Sciatic nerve (tissue), 2 donors: ENCODE data around the gene WIPF3. TPM values are rescaled to one million over a fixed set of nuclear protein-coding genes. Genes with fewer than 3 reads are reported as not detected.

Experiments used
- ATAC-seq: fragments of 200-7000 bp; cut with Tn5 transposase; one replicate; pipeline ENCODE4 v1.9.1; 2020; ENCODE audit warnings: mild to moderate bottlenecking, moderate library complexity
- DNase-seq: peaks from one replicate; pipeline ENCODE4 v3.0.0-alpha.2; 2020; ENCODE audit warnings: low spot score
- intact Hi-C: fragments of 100-400 bp; cut with DNase I; formaldehyde crosslinking; loops from one replicate; pipeline ENCODE4 v1.14.2; 2022
- total RNA-seq: library from RNA; stranded (reverse); fragmentation: NEBNext Ultra II Directional; extraction: Animal tissue kit (Norgen Biotek cat#: 25700); gene quantifications from one replicate; pipeline ENCODE4 v1.2.1, GENCODE V29; 2021
- donor health status: DM: no; HTN: no; CAD: no.
- donor health status: DM: no; HTN: no; CAD: no.

WIPF3 gene
- total RNA-seq, 1 donor from 2014 or later = 5.3 TPM

DNA sequence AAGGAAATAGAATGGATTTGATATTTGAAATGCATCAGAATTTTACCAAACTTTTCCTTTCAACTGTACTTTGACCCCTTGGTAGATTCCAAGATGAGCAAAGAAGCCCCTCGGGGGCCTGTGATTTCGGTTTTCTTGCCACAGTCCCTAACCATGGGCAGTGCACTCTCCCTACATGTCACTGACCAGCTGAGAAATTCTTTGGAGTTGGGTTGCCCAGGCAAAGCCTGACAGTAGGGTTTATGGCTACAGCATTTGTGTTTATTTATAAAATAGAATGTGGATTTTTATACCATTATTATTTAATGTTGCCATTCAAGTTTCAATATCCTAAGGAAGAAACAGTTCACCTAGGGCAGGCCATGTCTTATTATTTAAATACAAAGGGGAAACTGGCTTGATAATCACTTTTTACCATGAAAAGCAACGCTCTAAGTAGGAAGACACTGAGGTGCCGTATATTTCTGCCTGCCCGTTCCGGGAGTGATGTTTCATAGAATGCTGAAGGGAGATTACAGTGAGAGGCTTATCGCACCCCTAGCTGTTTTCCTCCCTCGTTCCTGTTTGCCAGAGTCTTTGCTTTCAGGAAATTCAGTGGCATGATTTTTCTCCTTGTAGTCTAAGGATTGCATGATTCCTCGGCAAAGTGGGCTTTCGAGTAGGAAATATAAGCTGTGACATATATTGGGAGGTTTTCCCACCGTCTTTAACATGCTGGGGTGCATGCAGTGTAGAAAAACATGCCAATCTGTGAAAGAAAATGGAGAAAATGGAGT lies 35.8 kb downstream of the WIPF3 start:
- intact Hi-C loops = no loop called here
- DNase-seq = no peak
- no peak for ATAC-seq

DNA sequence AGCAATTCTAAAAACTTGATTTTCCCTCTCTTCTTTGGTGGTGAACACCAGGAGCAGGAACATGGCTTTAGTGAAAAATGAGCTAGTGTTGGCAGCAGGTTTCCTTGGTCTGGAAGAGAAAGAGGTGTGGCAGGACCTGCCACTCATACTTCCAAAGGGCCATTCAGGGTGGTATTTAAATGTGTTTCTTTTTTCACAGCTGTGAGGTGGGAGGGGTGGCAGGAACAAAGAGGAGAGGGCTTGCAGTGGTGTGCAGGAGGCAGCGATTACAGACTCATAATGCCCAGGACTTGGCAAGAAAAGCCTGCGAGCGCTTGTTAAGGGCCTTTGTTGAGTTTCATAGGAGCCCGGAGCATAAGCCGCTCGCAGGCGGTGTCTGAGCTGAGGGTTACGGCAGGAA lies 36.8 kb downstream of the WIPF3 start:
- no peak for DNase-seq

DNA sequence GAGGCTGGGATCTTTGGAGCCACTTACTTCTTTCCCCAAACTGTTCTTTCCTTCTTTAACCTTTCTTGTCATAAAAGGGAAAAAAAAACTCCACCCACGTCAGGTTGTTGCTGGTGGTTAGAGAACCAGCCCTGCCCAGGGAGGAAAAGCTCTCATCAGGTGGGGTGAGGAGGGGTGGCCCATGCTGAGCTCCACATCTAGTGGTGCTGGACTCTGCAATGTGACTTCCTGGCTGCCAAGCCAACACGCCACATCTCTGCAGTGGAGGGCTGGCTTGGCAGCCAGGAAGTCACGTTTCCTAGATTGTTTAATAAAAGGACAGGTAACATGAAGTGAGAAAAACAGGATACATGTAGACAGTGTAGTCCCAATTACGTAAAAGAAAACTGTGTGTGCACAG lies 37.4 kb downstream of the WIPF3 start:
- ATAC-seq (no peak), DNase-seq (no peak)
- intact Hi-C loops = no loop called here

More for the DNA sequence above, 36.8 kb downstream of the WIPF3 start:
- no peak for ATAC-seq
- intact Hi-C loops = no loop called here

DNA sequence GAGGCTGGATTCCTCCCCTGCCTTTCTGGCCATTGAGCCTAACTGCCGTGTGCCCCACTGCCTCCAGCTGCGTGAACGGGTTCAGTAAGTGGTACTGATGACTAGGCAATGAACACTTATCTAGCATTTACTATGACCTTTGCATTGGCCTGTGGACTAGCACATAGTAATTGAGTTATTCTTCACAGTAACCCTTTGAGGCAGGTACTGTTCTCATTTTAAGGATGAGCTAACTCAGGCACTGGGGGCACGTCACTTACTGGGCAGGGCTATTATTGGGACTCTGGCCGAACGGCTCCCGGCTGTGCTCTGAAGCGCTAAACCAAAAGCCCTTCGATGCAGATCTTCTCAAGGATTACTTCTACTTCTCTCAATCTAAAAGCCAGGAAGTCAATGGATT lies 38.3 kb downstream of the WIPF3 start:
- intact Hi-C loops = no loop called here
- DNase-seq (no peak), ATAC-seq (no peak)

GRCh38 chr7:29847496-29847895 lies 41.2 kb downstream of the WIPF3 start:
- intact Hi-C loops = no loop called here
- no peak for ATAC-seq
- DNase-seq = no peak

- intact Hi-C loops = no loop called here
- ATAC-seq = no peak
- DNase-seq = no peak
Observed at GRCh38 chr7:29847916-29848315, 41.6 kb downstream of the WIPF3 start.

- ATAC-seq (no peak), DNase-seq (no peak)
- intact Hi-C loops = no loop called here
Observed at GRCh38 chr7:29848941-29849340, 42.6 kb downstream of the WIPF3 start.

DNA sequence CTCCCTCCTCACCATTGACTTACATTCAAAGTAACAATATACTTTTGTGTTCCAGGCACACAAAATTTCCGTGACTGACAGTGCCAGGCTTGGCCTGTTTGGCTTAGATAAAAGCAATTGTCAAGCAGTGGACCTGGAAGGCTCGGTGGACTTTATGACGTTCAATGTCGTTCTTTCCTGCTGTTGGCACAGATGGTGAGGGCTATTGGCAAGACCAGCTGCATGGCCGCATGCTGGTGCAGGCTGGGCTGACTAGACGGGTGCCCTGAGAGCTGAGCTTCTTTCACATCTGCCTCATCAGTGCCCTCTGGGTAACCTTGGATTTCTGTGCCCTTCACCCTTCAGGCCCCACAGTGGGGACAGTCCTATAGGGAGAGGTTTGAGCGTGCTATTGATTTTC lies 45.2 kb downstream of the WIPF3 start:
- no peak for ATAC-seq
- no peak for DNase-seq
- intact Hi-C loops = no loop called here

DNA sequence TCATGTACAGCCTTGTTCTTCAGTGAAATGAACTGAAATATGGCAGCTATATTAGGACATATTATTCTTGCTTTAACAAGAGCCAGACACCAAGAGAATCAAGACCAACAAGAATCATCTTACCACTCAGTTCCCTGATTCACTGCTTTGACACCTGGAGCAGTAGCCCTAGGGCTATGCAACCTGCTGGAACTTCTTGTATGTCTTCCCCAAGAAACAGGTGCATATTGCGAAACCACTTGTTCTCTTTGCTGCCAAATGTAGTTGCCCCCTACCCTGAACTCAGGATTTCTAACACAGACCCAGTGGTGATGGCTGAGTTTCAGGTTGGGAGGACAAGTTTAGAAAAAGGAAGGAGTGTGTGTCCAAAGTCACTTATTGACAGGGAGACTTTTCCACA lies 46.1 kb downstream of the WIPF3 start:
- intact Hi-C loops = no loop called here
- DNase-seq (no peak), ATAC-seq (no peak)

DNA sequence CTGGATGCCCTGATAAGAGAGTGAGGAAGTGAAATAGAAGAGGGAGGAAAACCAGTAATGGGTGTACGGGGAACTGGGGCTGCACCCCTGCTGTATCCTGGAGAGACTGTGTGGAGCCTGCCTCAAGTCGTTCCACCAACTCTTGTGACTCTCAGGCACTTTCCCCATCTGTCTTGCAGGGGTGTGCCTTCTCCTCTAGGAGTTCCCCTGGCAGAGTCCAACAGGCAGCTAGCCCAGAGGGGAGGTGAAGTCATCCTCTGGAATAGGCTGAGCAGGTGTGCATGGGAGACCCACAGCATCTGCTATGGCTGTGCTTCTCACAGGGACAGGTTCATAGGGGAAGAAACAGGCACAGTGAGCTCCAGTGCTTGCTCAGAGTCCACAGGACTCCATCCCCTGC lies 46.8 kb downstream of the WIPF3 start:
- intact Hi-C loops = no loop called here
- no peak for DNase-seq
- no peak for ATAC-seq

GRCh38 chr7:29853789-29854188 lies 47.5 kb downstream of the WIPF3 start:
- intact Hi-C loops = no loop called here
- ATAC-seq (no peak), DNase-seq (no peak)

GRCh38 chr7:29854257-29854938 lies 48.1 kb downstream of the WIPF3 start:
- intact Hi-C loops = no loop called here
- no peak for DNase-seq
- no peak for ATAC-seq

- intact Hi-C loops = no loop called here
- DNase-seq = no peak
- no peak for ATAC-seq
Observed at GRCh38 chr7:29857654-29858053, 51.3 kb downstream of the WIPF3 start.

GRCh38 chr7:29858191-29858951 lies 52.1 kb downstream of the WIPF3 start:
- intact Hi-C loops = no loop called here
- DNase-seq (no peak), ATAC-seq (no peak)

DNA sequence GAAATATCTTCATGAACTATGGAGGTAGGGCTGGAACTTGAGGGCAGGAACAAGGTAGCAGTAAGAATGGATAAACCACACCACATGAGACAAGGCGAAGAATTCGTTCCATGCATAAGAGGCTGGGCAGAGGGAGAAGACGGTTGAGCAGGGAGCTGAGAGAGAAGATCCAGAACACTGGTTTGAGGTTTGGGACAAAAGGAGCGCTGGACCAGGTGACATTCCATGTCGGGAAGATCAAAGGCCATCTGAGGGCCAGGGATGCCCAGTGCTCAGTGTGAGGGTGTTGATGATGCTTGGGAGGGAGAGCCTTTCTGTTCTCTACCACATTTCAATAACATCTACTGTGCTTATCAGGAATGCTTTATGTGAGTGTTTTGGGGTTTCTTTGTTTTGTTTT lies 52.8 kb downstream of the WIPF3 start:
- no peak for DNase-seq
- no peak for ATAC-seq
- intact Hi-C loops = no loop called here

- DNase-seq (no peak), ATAC-seq (peak; percentile 53)
- intact Hi-C loops = no loop called here
Observed at GRCh38 chr7:29859524-29860185, 53.3 kb downstream of the WIPF3 start.

DNA sequence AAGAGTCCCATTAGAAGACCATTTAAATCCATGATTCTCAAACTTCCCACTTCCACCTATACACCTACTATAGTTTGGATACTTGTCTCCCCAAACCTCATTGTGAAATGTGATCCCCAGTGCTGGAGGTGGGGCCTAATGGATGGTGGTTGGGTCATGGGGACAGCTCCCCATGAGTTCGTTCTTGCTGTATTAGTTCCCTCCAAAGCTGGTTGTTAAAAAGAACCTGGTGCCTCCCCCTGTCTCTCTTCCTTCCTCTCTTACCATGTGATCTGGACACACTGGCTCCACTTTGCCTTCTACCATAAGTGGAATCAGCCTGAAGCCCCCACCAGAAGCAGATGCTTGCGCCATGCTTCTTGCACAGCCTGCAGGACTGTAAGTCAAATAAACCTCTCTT lies 53.9 kb downstream of the WIPF3 start:
- intact Hi-C loops = no loop called here
- DNase-seq = no peak
- ATAC-seq = no peak

GRCh38 chr7:29861884-29862283 lies 55.6 kb downstream of the WIPF3 start:
- intact Hi-C loops = no loop called here
- ATAC-seq = no peak
- DNase-seq = no peak

DNA sequence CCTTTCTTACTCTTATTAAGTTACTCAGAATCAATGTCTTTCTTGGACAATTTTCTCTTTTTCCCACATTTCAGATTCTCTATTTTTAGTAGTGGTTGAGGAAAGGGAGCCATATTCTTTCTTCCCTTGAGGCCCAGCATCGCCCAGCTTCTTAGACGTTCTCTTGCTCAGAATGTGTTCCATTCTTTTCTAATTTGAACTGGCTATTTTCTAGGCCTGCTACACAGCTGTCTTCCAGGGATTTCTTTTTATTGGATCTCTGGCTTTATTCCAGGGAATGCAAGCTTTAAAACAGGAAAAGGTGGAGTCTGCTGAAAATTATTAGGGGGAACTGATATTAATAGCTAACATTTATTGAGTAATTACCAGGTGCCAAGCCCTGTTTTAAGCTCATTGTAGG lies 58.3 kb downstream of the WIPF3 start:
- DNase-seq (no peak), ATAC-seq (no peak)
- intact Hi-C loops = no loop called here

- peak; percentile 38 for ATAC-seq
- intact Hi-C loops = no loop called here
Observed at GRCh38 chr7:29865526-29865925, 59.2 kb downstream of the WIPF3 start.

More at GRCh38 chr7:29865526-29865925, 59.2 kb downstream of the WIPF3 start:
- no peak for DNase-seq
